HepG2 (cell line): Measurements from ENCODE around the gene MED13. TPM values are rescaled to one million over a fixed set of nuclear protein-coding genes. Genes with fewer than 3 reads are reported as not detected.

ENCODE experiments used
- DMAP1 ChIP-seq: IDR thresholded peaks from 2 replicates; pipeline ENCODE4 v1.6.1; 2016
- FOXA3 ChIP-seq: IDR thresholded peaks from 2 replicates; pipeline ENCODE4 v1.6.1; 2016; ENCODE audit warnings: missing genetic modification reagents, missing compliant biosample characterization
- KLF12 ChIP-seq: sonication (generic); formaldehyde crosslinking; IDR thresholded peaks from 2 replicates; pipeline ENCODE4 v1.4.0; 2020; ENCODE audit warnings: missing genetic modification reagents, borderline replicate concordance
- MAFG ChIP-seq: sonication (generic); formaldehyde crosslinking; IDR thresholded peaks from 2 replicates; pipeline ENCODE4 v1.5.1; 2020; ENCODE audit warnings: mild to moderate bottlenecking, missing genetic modification reagents
- MEIS2 ChIP-seq: sonication (generic); formaldehyde crosslinking; IDR thresholded peaks from 2 replicates; pipeline ENCODE4 v1.9.0; 2021; ENCODE audit warnings: mild to moderate bottlenecking, missing genetic modification reagents
- MTF1 ChIP-seq: sonication (generic); formaldehyde crosslinking; IDR thresholded peaks from 2 replicates; pipeline ENCODE4 v1.5.0; 2020; ENCODE audit warnings: missing genetic modification reagents
- NCOA1 ChIP-seq: sonication (generic); formaldehyde crosslinking; IDR thresholded peaks from 2 replicates; pipeline ENCODE4 v1.9.0; 2021; ENCODE audit warnings: missing genetic modification reagents
- SALL2 ChIP-seq: sonication (generic); formaldehyde crosslinking; IDR thresholded peaks from 2 replicates; pipeline ENCODE4 v1.8.1; 2023; ENCODE audit warnings: mild to moderate bottlenecking, missing genetic modification reagents, inconsistent platforms
- SMARCC2 ChIP-seq: fragments of 450-650 bp; IDR thresholded peaks from 2 replicates; pipeline ENCODE4 v1.6.1; 2017; ENCODE audit warnings: antibody characterized with exemption, mild to moderate bottlenecking
- TIGD3 ChIP-seq: sonication (generic); formaldehyde crosslinking; IDR thresholded peaks from 2 replicates; pipeline ENCODE4 v1.5.1; 2020; ENCODE audit warnings: mild to moderate bottlenecking, missing genetic modification reagents, borderline replicate concordance
- ZBTB14 ChIP-seq: sonication (generic); formaldehyde crosslinking; IDR thresholded peaks from 2 replicates; pipeline ENCODE4 v1.4.0; 2020; ENCODE audit warnings: missing genetic modification reagents
- ZBTB34 ChIP-seq: sonication (generic); formaldehyde crosslinking; IDR thresholded peaks from 2 replicates; pipeline ENCODE4 v1.8.0; 2022; ENCODE audit warnings: mild to moderate bottlenecking, missing genetic modification reagents
- ZBTB39 ChIP-seq: sonication (generic); formaldehyde crosslinking; IDR thresholded peaks from 2 replicates; pipeline ENCODE4 v1.5.0; 2020; ENCODE audit warnings: missing genetic modification reagents
- ZFYVE20 ChIP-seq: sonication (generic); formaldehyde crosslinking; IDR thresholded peaks from 2 replicates; pipeline ENCODE4 v1.8.0; 2023; ENCODE audit warnings: low read depth, mild to moderate bottlenecking, moderate library complexity, missing genetic modification reagents, borderline replicate concordance
- ZNF350 ChIP-seq: sonication (generic); formaldehyde crosslinking; IDR thresholded peaks from 2 replicates; pipeline ENCODE4 v1.4.0; 2020; ENCODE audit warnings: mild to moderate bottlenecking, low read depth, missing genetic modification reagents, borderline replicate concordance
- ZNF556 ChIP-seq: sonication (generic); formaldehyde crosslinking; IDR thresholded peaks from 2 replicates; pipeline ENCODE4 v1.4.0; 2020; ENCODE audit warnings: mild to moderate bottlenecking, missing genetic modification reagents, borderline replicate concordance
- ZNF562 ChIP-seq: sonication (generic); formaldehyde crosslinking; IDR thresholded peaks from 2 replicates; pipeline ENCODE4 v1.8.0; 2022; ENCODE audit warnings: missing genetic modification reagents, borderline replicate concordance
- ZNF597 ChIP-seq: sonication (generic); formaldehyde crosslinking; IDR thresholded peaks from 2 replicates; pipeline ENCODE4 v1.5.0; 2020; ENCODE audit warnings: missing genetic modification reagents
- ZNF619 ChIP-seq: sonication (generic); formaldehyde crosslinking; IDR thresholded peaks from 2 replicates; pipeline ENCODE4 v1.4.0; 2020; ENCODE audit warnings: mild to moderate bottlenecking, missing genetic modification reagents
- ZNF7 ChIP-seq: IDR thresholded peaks from 2 replicates; pipeline ENCODE4 v1.6.1; 2016; ENCODE audit warnings: missing biosample characterization, missing genetic modification reagents
- ZNF781 ChIP-seq: sonication (generic); formaldehyde crosslinking; IDR thresholded peaks from 2 replicates; pipeline ENCODE4 v1.5.1; 2020; ENCODE audit warnings: borderline replicate concordance, mild to moderate bottlenecking, missing genetic modification reagents; ENCODE audit errors: not compliant biosample characterization
- polyA plus RNA-seq, 8 experiments: library from polyadenylated mRNA; depleted of rRNA in 3 of 8; stranded (reverse) in 7 of 8; unstranded in 1 of 8; fragments of >200 nt; fragmentation: Illumina TruSeq in 4 of 8; extraction: Trizol in 4 of 8; gene quantifications; 2 replicates each; pipeline versions ENCODE4 v1.2.1 to v1.2.3, GENCODE V29; 2011 to 2016; ENCODE audit warnings: low read depth in 4 of 8, missing spikeins in 1 of 8, mixed read lengths in 1 of 8; ENCODE audit not compliant: insufficient read depth in 1 of 8
- total RNA-seq, 5 experiments: library from RNA; depleted of rRNA; stranded (reverse); fragments of >200 nt; fragmentation: Illumina TruSeq; extraction: Trizol; gene quantifications; 2 replicates each; pipeline ENCODE4 v1.2.3, GENCODE V29; 2016; ENCODE audit warnings: low read depth in 1 of 5

MED13 gene
- total and polyA plus RNA-seq, 2 of the 13 experiments (the other 11 are each of a cell fraction or from before 2014, with no cell fraction given): 27.4 to 69.1 TPM

GRCh38 chr17:61927208-61928100, 137.6 kb downstream of the MED13 start, which contains the start of gene INTS2 (continued):
- TF ChIP-seq MTF1: peak; percentile 87; the same call in 1 of the 2 replicates
- TF ChIP-seq ZFYVE20 (CRISPR knock-in tag): peak; percentile 84; the same call in 1 of the 2 replicates
- TF ChIP-seq NCOA1 (CRISPR knock-in tag): no peak
- TF ChIP-seq MEIS2 (CRISPR knock-in tag): peak; percentile 49
- peak; percentile 96 for TF ChIP-seq ZNF781 (CRISPR knock-in tag)
- no peak; the same call in 1 of the 2 replicates for TF ChIP-seq ZNF619 (CRISPR knock-in tag)
- TF ChIP-seq ZBTB39: no peak; the same call in 1 of the 2 replicates
- TF ChIP-seq ZNF556 (CRISPR knock-in tag): peak; percentile 96
- TF ChIP-seq ZNF350: peak; percentile 97
- TF ChIP-seq SALL2 (CRISPR knock-in tag): peak; percentile 90
- TF ChIP-seq ZNF597 (CRISPR knock-in tag): no peak
- peak; percentile 32; the same call in 1 of the 2 replicates for TF ChIP-seq FOXA3 (CRISPR knock-in tag)
- TF ChIP-seq ZBTB34 (CRISPR knock-in tag): no peak
- TF ChIP-seq DMAP1 (CRISPR knock-in tag): peak; percentile 86; the same call in 1 of the 2 replicates
- no peak for TF ChIP-seq KLF12 (CRISPR knock-in tag)
- TF ChIP-seq ZNF562: no peak
- TF ChIP-seq ZNF7 (CRISPR knock-in tag): 0 out of 2 replicates have a peak, but pooled peaks have one; percentile 26
- no peak for TF ChIP-seq MAFG (CRISPR knock-in tag)
- no peak for TF ChIP-seq ZBTB14
- TF ChIP-seq TIGD3 (CRISPR knock-in tag): no peak
- TF ChIP-seq SMARCC2: no peak
